Colonic mucosa (tissue), 4 donors: ENCODE data around the gene CETP. TPM values are rescaled to one million over a fixed set of nuclear protein-coding genes. Genes with fewer than 3 reads are reported as not detected.

Experiments used
- DNase-seq: peaks from one replicate; pipeline ENCODE4 v3.0.0-alpha.2; 2020
- H3K27ac ChIP-seq: fragments of 200-600 bp; one replicate; pipeline ENCODE4 v1.8.0; 2021
- H3K27me3 ChIP-seq: fragments of 200-600 bp; one replicate; pipeline ENCODE4 v1.8.0; 2021
- H3K36me3 ChIP-seq: fragments of 200-600 bp; one replicate; pipeline ENCODE4 v1.8.0; 2021
- H3K4me1 ChIP-seq: fragments of 200-600 bp; one replicate; pipeline ENCODE4 v1.8.0; 2021; ENCODE audit warnings: mild to moderate bottlenecking
- H3K4me3 ChIP-seq: fragments of 200-600 bp; one replicate; pipeline ENCODE4 v1.8.0; 2021
- H3K9ac ChIP-seq, 2 donors: one replicate each; pipeline ENCODE4 v1.7.0; 2013; ENCODE audit warnings: control low read depth in 2 of 2, low read depth in 2 of 2, low read length in 2 of 2
- H3K9me3 ChIP-seq: fragments of 200-600 bp; one replicate; pipeline ENCODE4 v1.8.0; 2021
- CTCF ChIP-seq: fragments of 200-600 bp; IDR thresholded peaks from one replicate; pipeline ENCODE4 v1.8.0; 2022; ENCODE audit warnings: antibody characterized with exemption, mild to moderate bottlenecking
- intact Hi-C: fragments of 100-400 bp; cut with DNase I; formaldehyde crosslinking; loops from one replicate; pipeline ENCODE4 v1.14.1; 2022
- total RNA-seq, 2 donors: library from RNA; stranded (reverse); fragmentation: NEBNext Ultra II Directional in 1 of 2; extraction: Animal tissue kit (Norgen Biotek cat#: 25700) in 1 of 2; gene quantifications; one replicate each; pipeline ENCODE4 v1.2.1, GENCODE V29; 2021
- donor health status: healthy.
- donor health status: DM: no; HTN: no; CAD: no.
- donor health status: DM: no; HTN: no; CAD: no.

The CETP gene
- total RNA-seq, 2 donors from 2014 or later = not detected

GRCh38 chr16:56998861-56999260 lies 37.1 kb downstream of the CETP start:
- no peak for TF ChIP-seq CTCF
- Histone ChIP-seq H3K4me3 (no peak overlapping the region), H3K9me3 (no peaks in the 10 kb centered on the region), H3K27me3 (no peaks in the 10 kb centered on the region), H3K27ac (no peak overlapping the region), H3K9ac (no peak overlapping the region), H3K36me3 (no peaks in the 10 kb centered on the region), H3K4me1 (peaks cover 3% of the 10 kb centered on the region)
- intact Hi-C loops = no loop called here
- no peak for DNase-seq

GRCh38 chr16:56999409-57000270 lies 37.9 kb downstream of the CETP start:
- Histone ChIP-seq H3K36me3 (no peaks in the 10 kb centered on the region), H3K4me1 (peaks cover 3% of the 10 kb centered on the region), H3K27ac (peak overlapping the region; percentile 24), H3K4me3 (no peak overlapping the region), H3K27me3 (no peaks in the 10 kb centered on the region), H3K9ac (peak overlapping the region in 1 of 2 donors; percentile 13), H3K9me3 (no peaks in the 10 kb centered on the region)
- intact Hi-C loops = no loop called here
- no peak for DNase-seq
- TF ChIP-seq CTCF = no peak

DNA sequence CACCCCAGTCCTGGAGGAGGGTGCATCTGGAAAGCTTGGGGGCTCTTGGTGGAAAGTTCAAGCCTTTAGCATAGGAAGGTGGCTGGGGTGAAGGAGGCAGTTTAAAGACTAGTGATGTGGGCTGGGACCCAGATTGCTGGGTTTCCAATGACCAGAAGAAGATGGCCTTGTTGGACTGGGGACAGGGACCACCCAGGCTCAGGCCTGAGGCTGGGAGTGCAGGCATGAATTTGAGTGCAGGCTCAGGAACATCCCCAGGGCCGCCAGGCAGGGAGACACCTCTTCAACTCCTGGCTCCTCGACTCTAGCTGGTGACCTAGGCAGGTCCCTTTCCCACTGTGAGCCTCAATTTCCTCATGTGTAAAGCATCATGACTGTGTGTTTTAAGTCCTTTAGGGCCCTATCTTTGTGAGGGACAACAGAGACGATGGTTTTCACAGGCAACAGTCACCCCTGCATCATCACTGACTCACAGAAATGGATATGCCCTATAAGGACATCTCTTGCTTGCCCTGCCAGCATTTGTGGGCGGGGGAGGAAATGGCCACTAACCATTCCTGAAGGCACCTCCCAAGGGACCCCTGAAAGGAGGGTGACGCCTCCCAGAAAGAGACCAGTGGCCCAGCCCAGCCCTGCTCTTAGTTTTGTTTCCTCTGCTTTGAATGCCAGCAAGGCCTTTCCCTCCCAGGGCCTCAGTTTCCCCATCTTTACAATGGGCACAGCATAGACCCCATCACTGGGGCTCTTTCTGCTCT lies 38.7 kb downstream of the CETP start:
- intact Hi-C loops = no loop called here
- H3K9me3 ChIP-seq = no peaks in the 10 kb centered on the region
- no peaks in the 10 kb centered on the region for H3K27me3 ChIP-seq
- H3K27ac ChIP-seq = peak overlapping the region; percentile 24
- no peak for TF ChIP-seq CTCF
- H3K9ac ChIP-seq = peak overlapping the region in 1 of 2 donors; percentile 13
- H3K36me3 ChIP-seq = no peaks in the 10 kb centered on the region
- DNase-seq = no peak
- no peak overlapping the region for H3K4me3 ChIP-seq
- H3K4me1 ChIP-seq = peaks cover 3% of the 10 kb centered on the region

GRCh38 chr16:57001026-57001679 lies 39.4 kb downstream of the CETP start:
- H3K36me3 ChIP-seq = no peaks in the 10 kb centered on the region
- TF ChIP-seq CTCF = no peak
- no peak for DNase-seq
- H3K27me3 ChIP-seq = no peaks in the 10 kb centered on the region
- intact Hi-C loops = no loop called here
- no peak overlapping the region for H3K27ac ChIP-seq
- H3K9me3 ChIP-seq = no peaks in the 10 kb centered on the region
- H3K9ac ChIP-seq = no peak overlapping the region
- no peak overlapping the region for H3K4me3 ChIP-seq
- peaks cover 3% of the 10 kb centered on the region for H3K4me1 ChIP-seq
